GM23338 (cell line): ENCODE results near the gene ARHGEF28. TPM values are rescaled to one million over a fixed set of nuclear protein-coding genes. Genes with fewer than 3 reads are reported as not detected.

ENCODE experiments used
- ATAC-seq: fragments of 200-7000 bp; cut with Tn5 transposase; 3 replicates; pipeline ENCODE4 v1.9.1; 2020
- DNase-seq: peaks from one replicate; pipeline ENCODE4 v3.0.0-alpha.2; 2015; ENCODE audit warnings: low spot score
- H2AFZ ChIP-seq: fragments of 200-600 bp; sonication (generic); 2 replicates; pipeline ENCODE4 v1.8.0; 2016; ENCODE audit warnings: antibody characterized with exemption, mild to moderate bottlenecking, moderate library complexity
- H3F3A ChIP-seq: fragments of 200-600 bp; sonication (generic); replicated peaks from 2 replicates; pipeline ENCODE4 v1.8.0; 2017; ENCODE audit warnings: antibody characterized with exemption, mixed run types, low read depth
- H3K27ac ChIP-seq: fragments of 200-600 bp; sonication (generic); 2 replicates; pipeline ENCODE4 v1.6.1; 2016; ENCODE audit warnings: low read depth
- H3K27me3 ChIP-seq: fragments of 200-600 bp; sonication (generic); 2 replicates; pipeline ENCODE4 v1.8.0; 2016; ENCODE audit warnings: mild to moderate bottlenecking, mixed run types, moderate library complexity; ENCODE audit not compliant: insufficient read depth
- H3K36me3 ChIP-seq: fragments of 200-600 bp; sonication (generic); 2 replicates; pipeline ENCODE4 v1.8.0; 2016; ENCODE audit warnings: mild to moderate bottlenecking; ENCODE audit not compliant: insufficient read depth
- H3K4me1 ChIP-seq: fragments of 200-600 bp; sonication (generic); 2 replicates; pipeline ENCODE4 v1.8.0; 2016; ENCODE audit warnings: mild to moderate bottlenecking, moderate library complexity; ENCODE audit not compliant: insufficient read depth
- H3K4me2 ChIP-seq: fragments of 200-600 bp; sonication (generic); 2 replicates; pipeline ENCODE4 v1.7.1; 2017; ENCODE audit warnings: mixed run types
- H3K4me3 ChIP-seq: fragments of 200-600 bp; sonication (generic); 2 replicates; pipeline ENCODE4 v1.6.1; 2016; ENCODE audit warnings: mixed run types
- H3K79me2 ChIP-seq: fragments of 200-600 bp; sonication (generic); replicated peaks from 2 replicates; pipeline ENCODE4 v1.8.0; 2017; ENCODE audit warnings: mild to moderate bottlenecking; ENCODE audit not compliant: insufficient read depth
- H3K9me2 ChIP-seq: fragments of 200-600 bp; sonication (generic); 2 replicates; pipeline ENCODE4 v1.8.0; 2017; ENCODE audit not compliant: insufficient read depth
- H4K20me1 ChIP-seq: fragments of 200-600 bp; sonication (generic); replicated peaks from 2 replicates; pipeline ENCODE4 v1.8.0; 2017; ENCODE audit warnings: mild to moderate bottlenecking; ENCODE audit not compliant: insufficient read depth
- H3K27ac Mint-ChIP-seq: 2 replicates; pipeline ENCODE4 v1.8.0; 2020; ENCODE audit warnings: inconsistent platforms, mild to moderate bottlenecking, moderate library complexity, mixed read lengths
- H3K27me3 Mint-ChIP-seq: 3 replicates; pipeline ENCODE4 v1.8.0; 2022; ENCODE audit warnings: low read depth, mild to moderate bottlenecking, moderate library complexity, mixed read lengths, inconsistent platforms; ENCODE audit not compliant: insufficient read depth, poor library complexity
- H3K36me3 Mint-ChIP-seq: 3 replicates; pipeline ENCODE4 v1.8.0; 2021; ENCODE audit warnings: low read depth, mild to moderate bottlenecking, inconsistent platforms, moderate library complexity, mixed read lengths
- H3K4me1 Mint-ChIP-seq: 3 replicates; pipeline ENCODE4 v1.8.0; 2020; ENCODE audit warnings: mild to moderate bottlenecking, inconsistent platforms, mixed read lengths
- H3K4me3 Mint-ChIP-seq: 3 replicates; pipeline ENCODE4 v1.8.0; 2021; ENCODE audit warnings: moderate library complexity, mild to moderate bottlenecking, inconsistent platforms, mixed read lengths
- H3K9me3 Mint-ChIP-seq: 3 replicates; pipeline ENCODE4 v1.8.0; 2020; ENCODE audit warnings: moderate library complexity, mild to moderate bottlenecking, inconsistent platforms, mixed read lengths
- CREB1 ChIP-seq: fragments of 250-450 bp; sonication (Bioruptor Pico); IDR thresholded peaks from 2 replicates; pipeline ENCODE4 v1.5.0; 2020; ENCODE audit warnings: low read depth, mild to moderate bottlenecking, moderate library complexity
- CTCF ChIP-seq, 2 experiments: fragments of 200-600 bp in 1 of 2; sonication (generic) in 1 of 2; conservative IDR thresholded peaks; 2 replicates each; pipeline versions ENCODE4 v1.5.1 to v1.6.1; 2016 to 2017; ENCODE audit warnings: antibody characterized with exemption in 2 of 2, low read depth in 2 of 2, mild to moderate bottlenecking in 2 of 2, moderate library complexity in 1 of 2
- ETS1 ChIP-seq: IDR thresholded peaks from 2 replicates; pipeline ENCODE4 v1.6.1; 2016; ENCODE audit warnings: antibody characterized with exemption
- EZH2 ChIP-seq: fragments of 200-600 bp; sonication (generic); IDR thresholded peaks from one replicate; pipeline ENCODE4 v1.8.0; 2017; ENCODE audit warnings: antibody characterized with exemption, mild to moderate bottlenecking, low read depth; ENCODE audit not compliant: unreplicated experiment
- EZH2phosphoT487 ChIP-seq: fragments of 200-600 bp; sonication (generic); IDR thresholded peaks from one replicate; pipeline ENCODE4 v1.8.1; 2018; ENCODE audit warnings: antibody characterized with exemption; ENCODE audit not compliant: unreplicated experiment
- REST ChIP-seq: IDR thresholded peaks from one replicate; pipeline ENCODE4 v1.6.1; 2018; ENCODE audit warnings: antibody characterized with exemption; ENCODE audit not compliant: unreplicated experiment
- STAT1 ChIP-seq: IDR thresholded peaks from one replicate; pipeline ENCODE4 v1.6.1; 2016; ENCODE audit warnings: antibody characterized with exemption; ENCODE audit not compliant: unreplicated experiment
- ZNF462 ChIP-seq: fragments of 250-450 bp; sonication (Bioruptor Pico); IDR thresholded peaks from 2 replicates; pipeline ENCODE4 v1.5.0; 2020; ENCODE audit warnings: mild to moderate bottlenecking, moderate library complexity
- polyA plus RNA-seq: library from polyadenylated mRNA; unstranded; fragments of >200 nt; fragmentation: Nextera tagmentation; extraction: Ambion mirVana; gene quantifications from 2 replicates; pipeline ENCODE4 v1.2.1, GENCODE V29; 2016
- total RNA-seq: library from RNA; depleted of rRNA; stranded (reverse); fragments of >200 nt; shearing (Covaris generic); gene quantifications from 2 replicates; pipeline ENCODE4 v1.2.3, GENCODE V29; 2014

The ARHGEF28 gene
- total and polyA plus RNA-seq, 2 experiments from 2014 or later: 0.39 to 1.0 TPM

GRCh38 chr5:73922875-73923557 lies 297.0 kb downstream of the ARHGEF28 start:
- no peak overlapping the region; the same call in 1 of the 2 replicates for H2AFZ ChIP-seq
- TF ChIP-seq ETS1: no peak
- TF ChIP-seq STAT1: no peak
- no peak for TF ChIP-seq CTCF (conservative IDR thresholded peaks at IDR 0.05; ENCODE audit: low read depth in 2 of 2)
- TF ChIP-seq EZH2phosphoT487: no peak
- TF ChIP-seq ZNF462: no peak
- TF ChIP-seq EZH2: no peak
- no peak for TF ChIP-seq CREB1 (CRISPR knock-in tag)
- no peak for TF ChIP-seq REST
- no peak overlapping the region for H3K4me3 Mint-ChIP-seq
- no peaks in the 10 kb centered on the region for H3K79me2 ChIP-seq
- no peak overlapping the region for H3K27ac ChIP-seq
- peaks cover 9% of the 10 kb centered on the region; the same call in 2 of the 3 replicates for H3K4me1 Mint-ChIP-seq
- H4K20me1 ChIP-seq: no peaks in the 10 kb centered on the region
- ATAC-seq: no peak
- DNase-seq: no peak
- no peaks in the 10 kb centered on the region for H3K9me3 Mint-ChIP-seq
- H3K27me3 ChIP-seq: no peaks in the 10 kb centered on the region
- no peak overlapping the region for H3K4me2 ChIP-seq
- no peaks in the 10 kb centered on the region for H3K27me3 Mint-ChIP-seq
- peaks cover 12% of the 10 kb centered on the region; the same call in 1 of the 2 replicates for H3K4me1 ChIP-seq
- H3F3A ChIP-seq: no peaks in the 10 kb centered on the region
- H3K27ac Mint-ChIP-seq: no peak overlapping the region
- H3K4me3 ChIP-seq: no peak overlapping the region
- H3K9me2 ChIP-seq: no peaks in the 10 kb centered on the region
- no peaks in the 10 kb centered on the region for H3K36me3 Mint-ChIP-seq
- no peaks in the 10 kb centered on the region for H3K36me3 ChIP-seq
